K562 (cell line): ENCODE measurements around the gene TMEM218. TPM values are rescaled to one million over a fixed set of nuclear protein-coding genes. Genes with fewer than 3 reads are reported as not detected.

Experiments
- ARNT ChIP-seq, 2 experiments: fragments of 450-650 bp; IDR thresholded peaks; 2 replicates each; pipeline ENCODE4 v1.6.1; 2016; ENCODE audit warnings: mild to moderate bottlenecking in 1 of 2
- ATF7 ChIP-seq: fragments of 450-650 bp; IDR thresholded peaks from 2 replicates; pipeline ENCODE4 v1.7.1; 2014; ENCODE audit warnings: mild to moderate bottlenecking, moderate library complexity
- CBFA2T2 ChIP-seq: fragments of 450-650 bp; conservative IDR thresholded peaks from 2 replicates; pipeline ENCODE4 v1.6.1; 2017; ENCODE audit warnings: mild to moderate bottlenecking
- CBFB ChIP-seq: sonication (generic); formaldehyde crosslinking; IDR thresholded peaks from 2 replicates; pipeline ENCODE4 v1.4.0; 2020; ENCODE audit warnings: mild to moderate bottlenecking, missing genetic modification reagents
- DACH1 ChIP-seq: fragments of 450-650 bp; IDR thresholded peaks from 2 replicates; pipeline ENCODE4 v1.6.1; 2018; ENCODE audit not compliant: partially characterized antibody
- ELF2 ChIP-seq: fragments of 250-450 bp; sonication (Bioruptor Pico); IDR thresholded peaks from 2 replicates; pipeline ENCODE4 v1.5.0; 2021; ENCODE audit warnings: mild to moderate bottlenecking
- ESRRB ChIP-seq: fragments of 250-450 bp; sonication (Bioruptor Pico); IDR thresholded peaks from 2 replicates; pipeline ENCODE4 v1.5.0; 2020; ENCODE audit warnings: mild to moderate bottlenecking, moderate library complexity, borderline replicate concordance
- ETS2 ChIP-seq: IDR thresholded peaks from 2 replicates; pipeline ENCODE4 v1.6.1; 2016; ENCODE audit warnings: borderline replicate concordance, missing genetic modification characterization, mild to moderate bottlenecking, moderate library complexity, missing compliant biosample characterization; ENCODE audit not compliant: poor library complexity, severe bottlenecking
- KDM5B ChIP-seq: fragments of 200-600 bp; sonication (generic); IDR thresholded peaks from 2 replicates; pipeline ENCODE4 v1.6.1; 2012; ENCODE audit warnings: low read depth, mild to moderate bottlenecking, moderate library complexity, low read length, control low read depth, inconsistent platforms; ENCODE audit not compliant: insufficient replicate concordance
- MTA2 ChIP-seq: fragments of 450-650 bp; IDR thresholded peaks from 2 replicates; pipeline ENCODE4 v1.6.1; 2016; ENCODE audit warnings: low read depth
- NFRKB ChIP-seq: fragments of 450-650 bp; IDR thresholded peaks from 2 replicates; pipeline ENCODE4 v1.6.1; 2016; ENCODE audit warnings: low read depth
- NR2C1 ChIP-seq, 2 experiments: fragments of 450-650 bp; IDR thresholded peaks; 2 replicates each; pipeline ENCODE4 v1.6.1; 2017; ENCODE audit warnings: mild to moderate bottlenecking in 2 of 2, antibody characterized with exemption in 1 of 2, inconsistent platforms in 1 of 2, missing compliant biosample characterization in 1 of 2, missing genetic modification characterization in 1 of 2
- RFX1 ChIP-seq: fragments of 450-650 bp; IDR thresholded peaks from 2 replicates; pipeline ENCODE4 v1.6.1; 2016; ENCODE audit warnings: mild to moderate bottlenecking, moderate library complexity
- SAFB ChIP-seq: fragments of 200-400 bp; formaldehyde crosslinking; IDR thresholded peaks from 2 replicates; pipeline ENCODE4 v1.6.1; 2017; ENCODE audit warnings: low read depth, low read length, borderline replicate concordance
- SAFB2 ChIP-seq: fragments of 200-400 bp; formaldehyde crosslinking; IDR thresholded peaks from 2 replicates; pipeline ENCODE4 v1.6.1; 2018; ENCODE audit warnings: borderline replicate concordance, low read length, low read depth, moderate library complexity; ENCODE audit not compliant: severe bottlenecking
- SMAD2 ChIP-seq: fragments of 150-350 bp; IDR thresholded peaks from 2 replicates; pipeline ENCODE4 v1.6.1; 2014; ENCODE audit warnings: low read depth, mild to moderate bottlenecking, low read length
- TRIM24 ChIP-seq, 2 experiments: fragments of 450-650 bp; IDR thresholded peaks; 2 replicates each; pipeline ENCODE4 v1.6.1; 2016
- ZNF354B ChIP-seq: fragments of 250-450 bp; sonication (Bioruptor Pico); IDR thresholded peaks from 2 replicates; pipeline ENCODE4 v1.4.0; 2020
- ZNF561 ChIP-seq: fragments of 450-650 bp; formaldehyde crosslinking; conservative IDR thresholded peaks from 2 replicates; pipeline ENCODE4 v1.4.0; 2020; ENCODE audit warnings: mild to moderate bottlenecking, moderate library complexity
- ZNF586 ChIP-seq: fragments of 450-650 bp; formaldehyde crosslinking; conservative IDR thresholded peaks from 2 replicates; pipeline ENCODE4 v1.4.0; 2020; ENCODE audit warnings: mild to moderate bottlenecking, moderate library complexity
- ZNF699 ChIP-seq: fragments of 250-450 bp; sonication (Bioruptor Pico); IDR thresholded peaks from 2 replicates; pipeline ENCODE4 v1.8.0; 2021; ENCODE audit warnings: mild to moderate bottlenecking, moderate library complexity; ENCODE audit not compliant: insufficient replicate concordance
- polyA plus RNA-seq, 8 experiments: library from polyadenylated mRNA; depleted of rRNA in 4 of 8; stranded (reverse) in 5 of 8; unstranded in 3 of 8; fragments of >200 nt; fragmentation: Nextera tagmentation in 2 of 8; fragmentation: Illumina TruSeq in 1 of 8; extraction: Ambion mirVana in 2 of 8; extraction: Trizol in 1 of 8; gene quantifications; 2 replicates each; pipeline versions ENCODE4 v1.2.1 to v1.2.3, GENCODE V29; 2011 to 2014; ENCODE audit warnings: inconsistent platforms in 1 of 8, missing spikeins in 1 of 8
- total RNA-seq, 7 experiments: library from RNA; depleted of rRNA in 6 of 7; stranded (reverse); fragments of >200 nt in 6 of 7; fragmentation: Illumina TruSeq in 2 of 7; extraction: Trizol in 2 of 7; gene quantifications; 2 replicates each; pipeline versions ENCODE4 v1.2.1 to v1.2.3, GENCODE V29; 2011 to 2021; ENCODE audit warnings: low replicate concordance in 1 of 7
- TF ChIP-seq, protein P1 (sequence below): fragments of 250-450 bp; sonication (Bioruptor Pico); IDR thresholded peaks from 2 replicates; pipeline ENCODE4 v1.5.0; 2021; ENCODE audit warnings: mild to moderate bottlenecking, moderate library complexity
- TF ChIP-seq, protein P2 (sequence below): sonication (generic); formaldehyde crosslinking; IDR thresholded peaks from 2 replicates; pipeline ENCODE4 v1.9.0; 2022; ENCODE audit warnings: mild to moderate bottlenecking, missing genetic modification reagents
- TF ChIP-seq, protein P3 (sequence below), 2 experiments: IDR thresholded peaks; 2 replicates each; pipeline ENCODE4 v1.6.1; 2012; ENCODE audit warnings: improper control_type of control experiment in 2 of 2, low read depth in 2 of 2, low read length in 2 of 2, borderline replicate concordance in 1 of 2

Gene TMEM218
- total and polyA plus RNA-seq, 9 of the 15 experiments (the other 6 are each of a cell fraction or from before 2014, with no cell fraction given), result 13.4 to 32.2 (median 25.4) TPM

DNA sequence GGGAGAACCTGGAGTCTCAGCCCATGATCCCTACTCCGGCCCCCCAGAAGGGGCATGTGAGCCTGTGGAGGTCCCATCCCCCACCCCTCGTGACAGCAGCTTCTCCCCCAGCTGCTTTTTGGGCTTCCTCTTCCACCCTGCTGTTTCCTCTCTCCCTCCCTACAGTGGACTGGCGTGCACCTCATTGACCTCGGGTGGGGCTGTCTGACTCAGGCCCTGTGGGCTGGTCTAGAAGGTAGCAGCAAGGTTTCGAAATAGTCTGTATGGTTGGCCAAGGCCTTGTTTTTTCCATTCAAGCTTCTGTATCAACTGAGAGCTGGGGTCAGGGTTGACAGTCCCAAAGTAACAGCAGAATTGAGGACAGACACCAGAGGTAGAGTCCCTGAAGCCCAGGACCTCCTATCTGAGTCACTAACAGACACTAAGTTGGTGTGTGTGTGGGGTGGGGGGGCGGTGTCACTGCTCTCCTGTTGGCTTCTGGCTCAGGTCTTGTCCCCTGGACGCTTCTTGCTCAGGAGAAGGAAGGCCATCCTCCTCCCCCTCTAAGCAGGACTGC, 40.6 kb downstream of the TMEM218 start (continued):
- no peak for TF ChIP-seq SAFB
- TF ChIP-seq CBFA2T2, result peak; percentile 34; the same call in 1 of the 2 replicates
- peak; percentile 40 to 59; a peak in 1 of 4 replicates for TF ChIP-seq ARNT (IDR thresholded peaks at IDR 0.05)
- TF ChIP-seq SMAD2, result no peak
- peak; percentile 17; the same call in 1 of the 2 replicates for TF ChIP-seq MTA2
- TF ChIP-seq RFX1, result no peak
- TF ChIP-seq NFRKB, result peak; percentile 64; the same call in 1 of the 2 replicates
- TF ChIP-seq ETS2 (tag), result no peak
- no peak for TF ChIP-seq SAFB2
- no peak for TF ChIP-seq ESRRB (CRISPR knock-in tag)
- no peak for TF ChIP-seq ZNF699 (CRISPR knock-in tag)
- no peak for TF ChIP-seq ZNF354B (CRISPR knock-in tag)
- TF ChIP-seq ELF2 (CRISPR knock-in tag), result no peak
- TF ChIP-seq ZNF561 (CRISPR knock-in tag), result no peak
- TF ChIP-seq TRIM24 (IDR thresholded peaks at IDR 0.05), result peak; percentile 37 to 70
- no peak for TF ChIP-seq ZNF586 (CRISPR knock-in tag)
- no peak for TF ChIP-seq KDM5B
- TF ChIP-seq, protein P1, sequence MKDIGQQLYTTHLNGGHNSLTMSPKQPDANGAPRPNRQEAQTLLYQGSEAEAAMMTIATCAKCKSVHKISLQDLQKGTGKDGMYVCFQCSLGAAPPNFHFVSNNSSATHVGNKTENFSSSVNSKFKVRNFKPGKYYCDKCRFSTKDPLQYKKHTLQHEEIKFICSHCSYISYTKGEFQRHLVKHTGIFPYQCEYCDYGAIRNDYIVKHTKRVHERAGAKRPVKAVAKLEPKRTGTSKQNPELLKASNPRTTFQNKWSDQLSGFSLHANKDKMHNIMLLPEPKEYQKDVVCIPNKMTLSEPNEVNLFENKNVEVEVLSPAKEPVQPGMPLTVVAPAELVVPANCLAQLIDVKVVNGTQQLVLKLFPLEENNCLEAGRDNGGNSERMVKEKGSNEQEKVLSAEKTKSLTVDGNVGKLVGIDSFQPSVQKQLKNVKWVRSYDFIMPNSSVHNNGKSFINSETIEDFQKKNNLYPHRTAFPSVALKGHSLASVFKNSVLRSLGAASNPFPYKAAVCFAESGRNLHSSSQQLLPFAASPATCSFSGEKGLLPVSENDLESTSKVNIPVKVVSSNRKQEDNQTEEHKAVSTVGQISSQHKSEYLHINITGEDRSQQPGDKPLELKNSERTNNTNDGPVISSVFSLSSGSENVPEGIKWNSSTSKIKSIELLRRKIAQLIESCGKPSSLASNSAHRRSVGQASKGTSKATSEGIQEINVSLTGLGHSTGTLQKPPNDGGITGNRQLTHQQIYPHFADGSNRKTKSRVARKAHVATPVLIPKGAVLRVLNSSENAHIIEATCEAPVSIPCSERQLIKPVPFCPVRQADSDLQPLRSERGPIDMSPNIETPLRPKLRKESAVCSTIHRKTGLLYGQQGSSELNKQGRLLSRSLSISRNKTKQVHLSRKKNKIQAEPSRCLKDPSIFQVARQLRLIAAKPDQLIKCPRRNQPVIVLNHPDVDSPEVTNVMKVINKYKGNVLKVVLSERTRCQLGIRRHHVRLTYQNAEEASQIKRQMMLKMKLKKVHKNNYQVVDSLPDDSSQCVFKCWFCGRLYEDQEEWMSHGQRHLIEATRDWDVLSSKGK (CRISPR knock-in tag), result no peak
- TF ChIP-seq CBFB (CRISPR knock-in tag), result no peak
- TF ChIP-seq, protein P2, sequence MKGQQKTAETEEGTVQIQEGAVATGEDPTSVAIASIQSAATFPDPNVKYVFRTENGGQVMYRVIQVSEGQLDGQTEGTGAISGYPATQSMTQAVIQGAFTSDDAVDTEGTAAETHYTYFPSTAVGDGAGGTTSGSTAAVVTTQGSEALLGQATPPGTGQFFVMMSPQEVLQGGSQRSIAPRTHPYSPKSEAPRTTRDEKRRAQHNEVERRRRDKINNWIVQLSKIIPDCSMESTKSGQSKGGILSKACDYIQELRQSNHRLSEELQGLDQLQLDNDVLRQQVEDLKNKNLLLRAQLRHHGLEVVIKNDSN, result 0 out of 2 replicates have a peak, but pooled peaks have one; percentile 27
- peak; percentile 63; the same call in 1 of the 2 replicates for TF ChIP-seq ATF7
- TF ChIP-seq, protein P3, sequence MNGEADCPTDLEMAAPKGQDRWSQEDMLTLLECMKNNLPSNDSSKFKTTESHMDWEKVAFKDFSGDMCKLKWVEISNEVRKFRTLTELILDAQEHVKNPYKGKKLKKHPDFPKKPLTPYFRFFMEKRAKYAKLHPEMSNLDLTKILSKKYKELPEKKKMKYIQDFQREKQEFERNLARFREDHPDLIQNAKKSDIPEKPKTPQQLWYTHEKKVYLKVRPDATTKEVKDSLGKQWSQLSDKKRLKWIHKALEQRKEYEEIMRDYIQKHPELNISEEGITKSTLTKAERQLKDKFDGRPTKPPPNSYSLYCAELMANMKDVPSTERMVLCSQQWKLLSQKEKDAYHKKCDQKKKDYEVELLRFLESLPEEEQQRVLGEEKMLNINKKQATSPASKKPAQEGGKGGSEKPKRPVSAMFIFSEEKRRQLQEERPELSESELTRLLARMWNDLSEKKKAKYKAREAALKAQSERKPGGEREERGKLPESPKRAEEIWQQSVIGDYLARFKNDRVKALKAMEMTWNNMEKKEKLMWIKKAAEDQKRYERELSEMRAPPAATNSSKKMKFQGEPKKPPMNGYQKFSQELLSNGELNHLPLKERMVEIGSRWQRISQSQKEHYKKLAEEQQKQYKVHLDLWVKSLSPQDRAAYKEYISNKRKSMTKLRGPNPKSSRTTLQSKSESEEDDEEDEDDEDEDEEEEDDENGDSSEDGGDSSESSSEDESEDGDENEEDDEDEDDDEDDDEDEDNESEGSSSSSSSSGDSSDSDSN (IDR thresholded peaks at IDR 0.05; ENCODE audit: borderline replicate concordance in 1 of 2, low read depth in 2 of 2, low read length in 2 of 2), result peak in 1 of 2 experiments; percentile 75; a peak in 1 of 4 replicates
- TF ChIP-seq NR2C1 (IDR thresholded peaks at IDR 0.05), result peak; percentile 73
- peak; percentile 87 for TF ChIP-seq NR2C1 (tag; IDR thresholded peaks at IDR 0.05)
- peak; percentile 71 for TF ChIP-seq DACH1
